RCC 7860 (cell line): Measurements from ENCODE around the gene TRAF3.

Experiments
- DNase-seq: peaks from one replicate; pipeline ENCODE4 v3.0.0-alpha.2; 2015; ENCODE audit warnings: low spot score
- FAIRE-seq: peaks from 2 replicates; lab custom pipeline; 2012; peaks lifted over from hg19 to GRCh38; lab: Jason Lieb, UNC

TRAF3 gene

DNA sequence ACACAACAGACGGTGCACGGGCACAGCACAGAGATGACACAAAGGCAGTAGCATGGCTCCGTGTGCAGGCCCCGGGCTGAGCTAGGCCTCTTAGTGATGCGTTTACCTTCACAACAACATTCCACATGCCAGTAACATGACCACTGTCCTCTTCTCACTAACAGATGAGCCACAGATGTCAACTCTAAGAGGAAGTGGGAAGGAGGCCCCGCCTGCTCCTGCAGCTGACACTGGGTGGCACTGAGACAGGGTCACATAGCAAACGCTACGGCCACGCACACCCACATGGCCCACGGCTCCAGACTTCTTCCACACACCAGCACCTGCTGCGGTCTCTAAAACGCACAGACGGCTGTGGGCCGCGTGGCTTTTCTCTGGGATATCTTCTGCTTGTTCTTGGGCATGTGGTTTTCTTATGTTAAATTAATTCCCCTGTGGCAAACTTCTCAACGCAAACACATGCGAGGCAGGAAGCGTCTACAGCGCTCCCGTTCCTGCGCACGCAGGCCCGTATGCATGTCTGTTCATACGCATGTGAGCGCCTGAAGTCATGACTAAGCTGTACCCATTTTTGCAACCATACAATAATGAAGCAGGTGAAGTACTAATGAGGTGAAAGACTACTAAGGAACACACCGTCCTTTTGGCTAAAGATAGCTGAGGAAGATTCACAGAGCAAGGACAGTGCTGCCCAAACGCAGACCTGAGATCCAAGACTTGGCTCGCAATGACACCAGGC is 172.0 kb downstream of the TRAF3 start:
- no peak for DNase-seq

GRCh38 chr14:102949801-102950451 is 172.7 kb downstream of the TRAF3 start:
- no peak for DNase-seq
- FAIRE-seq = no peak

More for the DNA sequence above, 172.0 kb downstream of the TRAF3 start:
- FAIRE-seq = no peak

DNA sequence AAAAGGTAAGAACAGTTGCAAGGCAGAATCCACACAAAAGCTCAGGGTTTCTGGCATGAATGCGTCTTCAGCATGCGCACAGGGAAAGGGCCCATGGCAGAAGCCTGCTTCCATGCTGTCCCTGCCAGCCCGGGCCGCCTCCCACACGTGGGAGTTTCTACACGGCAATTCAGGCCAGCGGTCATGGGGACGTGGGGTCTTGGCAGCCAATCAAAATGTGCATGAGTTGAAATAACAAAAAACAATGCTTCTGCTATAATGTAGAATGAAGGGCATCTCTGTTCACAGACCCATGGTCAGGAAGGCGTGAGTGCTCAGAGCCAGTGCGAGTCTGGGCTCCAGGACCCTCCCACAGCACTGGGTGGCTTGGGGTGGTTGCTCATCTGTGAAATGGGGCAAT is 173.8 kb downstream of the TRAF3 start:
- no peak for FAIRE-seq
- no peak for DNase-seq

GRCh38 chr14:102951799-102952198 is 174.6 kb downstream of the TRAF3 start:
- no peak for FAIRE-seq
- no peak for DNase-seq

DNA sequence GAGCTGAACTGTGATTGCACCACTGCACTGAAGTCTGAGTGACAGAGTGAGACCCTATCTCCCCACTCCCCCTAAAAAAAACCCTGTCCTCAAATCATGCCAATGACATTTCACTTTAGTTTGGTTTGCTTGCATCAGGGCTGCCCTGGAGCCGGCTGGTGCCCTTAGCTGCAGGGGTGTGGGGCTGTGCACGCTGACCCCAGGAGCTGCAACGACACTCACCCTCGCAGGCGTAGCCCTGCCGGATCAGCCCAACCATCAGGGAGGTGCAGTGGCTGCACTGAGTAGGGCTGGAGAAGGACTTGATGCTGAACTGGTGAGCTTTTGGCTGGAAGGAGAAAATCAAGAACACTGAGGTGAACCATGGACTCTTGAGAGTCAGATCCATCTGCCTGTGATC is 175.0 kb downstream of the TRAF3 start:
- FAIRE-seq (no peak), DNase-seq (no peak)

DNA sequence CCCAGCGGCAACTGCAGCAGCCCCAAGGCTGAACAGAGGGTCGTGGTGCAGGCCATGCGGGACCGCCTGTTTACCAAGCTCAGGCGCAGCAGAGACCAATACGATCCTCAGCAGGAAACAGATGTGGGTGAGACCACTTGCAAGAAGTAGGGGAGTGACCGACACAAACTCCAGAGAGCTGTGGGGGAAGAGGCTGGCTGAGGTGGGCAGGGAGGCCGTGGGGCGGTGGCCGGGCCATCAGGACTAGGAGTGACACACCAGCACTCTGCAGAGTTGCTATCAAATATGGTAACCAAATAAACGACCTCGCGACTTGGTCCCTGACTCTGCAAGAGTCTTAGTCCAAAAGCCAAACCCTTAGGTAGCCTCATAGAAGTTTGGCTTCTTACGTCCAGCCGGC is 175.9 kb downstream of the TRAF3 start:
- FAIRE-seq (no peak), DNase-seq (no peak)

DNA sequence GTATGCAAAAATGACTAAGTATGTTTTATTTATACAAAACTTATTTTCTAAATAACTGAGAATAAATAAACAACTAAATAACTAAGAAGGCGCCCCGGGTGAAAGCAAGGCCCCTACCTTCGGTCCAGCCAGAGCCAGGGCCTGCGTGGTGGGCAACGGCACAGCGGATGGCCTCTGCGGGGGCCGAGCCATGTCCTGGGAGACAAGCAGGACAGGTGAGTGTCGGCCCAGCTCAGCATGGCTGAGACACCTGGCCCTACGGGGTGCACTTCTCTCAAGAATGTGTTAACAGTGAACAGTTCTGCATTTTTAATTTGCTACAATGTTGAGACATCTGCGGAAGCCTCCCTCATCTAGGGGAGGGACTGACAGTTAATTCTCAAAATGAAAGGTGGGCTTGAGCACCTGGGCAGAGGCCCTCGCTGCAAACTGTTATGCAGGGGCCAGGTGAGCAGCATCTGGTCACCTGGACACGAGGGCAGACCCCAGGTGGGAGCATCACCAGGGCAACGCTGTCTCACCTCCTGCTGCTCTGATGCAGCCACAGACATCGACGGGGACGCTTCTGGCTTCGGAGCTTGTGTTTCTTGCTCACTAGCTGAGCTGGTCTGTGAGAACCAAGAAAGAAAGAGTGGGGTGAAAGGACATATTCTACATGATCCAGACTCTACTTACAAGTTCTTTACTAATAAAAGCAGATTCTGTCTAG is 177.0 kb downstream of the TRAF3 start:
- FAIRE-seq (no peak), DNase-seq (no peak)

DNA sequence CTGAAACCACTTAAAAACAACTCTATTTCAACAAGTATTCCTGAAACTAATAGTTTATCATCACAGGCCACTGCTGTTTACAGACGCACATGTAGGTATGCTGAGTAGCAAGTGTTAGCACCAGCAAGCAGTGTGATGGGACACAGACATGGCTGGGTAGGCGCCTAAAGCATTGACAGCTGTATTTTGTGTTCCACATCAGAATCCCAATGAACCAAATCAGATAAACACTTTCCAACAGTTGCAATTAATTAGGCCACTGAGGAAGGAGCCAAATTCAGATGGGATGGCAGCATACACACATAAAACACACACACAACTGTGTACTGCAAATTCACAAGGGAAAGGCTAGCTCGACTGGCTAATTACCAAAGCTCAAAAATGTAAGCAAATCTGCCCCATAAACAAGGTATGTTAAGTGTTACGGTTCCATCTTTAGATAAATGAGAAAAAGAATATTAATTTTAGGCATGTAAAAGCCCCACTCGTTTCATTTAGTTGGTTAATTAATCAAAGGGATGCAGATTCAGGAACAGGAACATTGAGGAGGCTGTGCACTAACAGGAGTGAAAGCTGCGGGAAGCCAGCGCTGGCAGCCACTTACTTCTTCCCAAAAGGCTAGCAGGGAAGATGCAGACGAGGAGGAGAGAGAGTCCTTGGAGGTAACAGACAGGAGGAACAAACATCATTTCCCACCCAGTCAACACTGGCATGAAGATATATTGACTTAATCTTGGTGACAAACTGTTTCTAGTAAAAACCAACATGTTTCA is 178.6 kb downstream of the TRAF3 start:
- DNase-seq = no peak
- no peak for FAIRE-seq

GRCh38 chr14:102957222-102957621 is 180.0 kb downstream of the TRAF3 start:
- DNase-seq = no peak
- no peak for FAIRE-seq

DNA sequence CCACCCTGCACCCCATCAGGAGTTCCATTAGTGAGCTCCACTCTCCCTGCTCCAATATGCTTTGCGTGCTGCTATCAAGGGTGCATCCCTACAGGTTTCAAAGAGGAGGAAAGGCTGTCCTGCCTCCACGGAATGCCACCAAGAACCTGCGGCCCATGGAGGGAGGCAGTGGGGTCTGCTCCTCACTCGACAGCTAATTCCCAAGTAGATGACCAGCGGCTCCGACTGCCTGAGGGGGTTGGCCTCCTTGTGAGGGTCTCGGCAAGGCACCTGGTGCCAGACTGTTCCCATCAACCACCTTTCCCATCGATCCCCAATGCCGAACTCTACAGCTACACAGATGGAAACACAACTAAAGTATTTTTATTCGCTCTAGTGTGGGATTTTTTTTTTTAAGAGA is 181.2 kb downstream of the TRAF3 start:
- DNase-seq = no peak
- FAIRE-seq = no peak
